Measurements from ENCODE around the gene SGK1.

GRCh38 chr6:134245041-134245440 lies 72.9 kb downstream of the SGK1 start:
- no peak for TF ChIP-seq CTCF (IDR thresholded peaks at IDR 0.05)
- TF ChIP-seq POLR2A (IDR thresholded peaks at IDR 0.05): no peak
- no peak for TF ChIP-seq POLR2AphosphoS5 (IDR thresholded peaks at IDR 0.05)
- TF ChIP-seq EP300 (IDR thresholded peaks at IDR 0.05): no peak

All from sigmoid colon (tissue), 4 donors.